ENCODE measurements around the gene LONP2. TPM values are rescaled to one million over a fixed set of nuclear protein-coding genes. Genes with fewer than 3 reads are reported as not detected.

The LONP2 gene
- total and polyA plus RNA-seq, 2 experiments from 2014 or later = 42.5 to 48.1 TPM

DNA sequence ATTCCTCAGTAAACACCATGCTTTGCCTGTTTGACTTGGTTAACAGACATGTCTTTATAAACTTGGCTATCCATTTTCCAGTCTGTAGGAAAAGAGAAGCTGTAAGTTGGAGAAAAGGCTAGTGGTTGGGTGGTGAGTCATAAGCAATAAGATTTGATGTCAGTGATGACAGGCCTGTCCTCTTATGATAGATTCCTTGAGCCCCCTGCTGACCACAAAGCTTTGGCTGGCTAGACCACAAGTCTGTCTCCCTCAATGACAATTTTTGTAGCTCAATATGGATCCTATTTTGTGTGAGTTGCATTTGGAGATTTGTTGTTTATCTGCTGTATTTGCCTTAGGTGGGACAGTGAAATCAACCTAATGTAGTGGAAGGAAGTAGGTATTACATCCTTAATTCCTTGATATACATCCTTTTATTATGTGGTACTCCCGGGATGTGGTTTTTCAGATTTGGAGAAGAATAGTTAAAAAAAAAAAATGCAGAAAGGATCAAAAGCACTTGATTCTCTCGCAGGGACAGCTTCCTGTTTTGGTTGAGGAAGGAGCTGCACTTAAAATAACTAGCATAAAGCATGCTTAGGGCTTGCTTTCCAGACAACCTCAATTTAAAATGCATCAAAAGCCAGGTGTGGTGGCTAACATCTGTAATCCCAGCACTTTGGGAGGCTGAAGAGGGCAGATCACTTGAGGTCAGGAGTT lies 73.7 kb downstream of the LONP2 start:
- Histone ChIP-seq H3K27me3 (no peaks in the 10 kb centered on the region), H3K27ac (no peak overlapping the region), H3K36me3 (no peaks in the 10 kb centered on the region), H3K9me3 (ENCODE audit: low read depth) (no peaks in the 10 kb centered on the region), H3K4me1 (ENCODE audit: low read depth) (no peaks in the 10 kb centered on the region), H3K4me3 (no peak overlapping the region)
- TF ChIP-seq, protein P1, sequence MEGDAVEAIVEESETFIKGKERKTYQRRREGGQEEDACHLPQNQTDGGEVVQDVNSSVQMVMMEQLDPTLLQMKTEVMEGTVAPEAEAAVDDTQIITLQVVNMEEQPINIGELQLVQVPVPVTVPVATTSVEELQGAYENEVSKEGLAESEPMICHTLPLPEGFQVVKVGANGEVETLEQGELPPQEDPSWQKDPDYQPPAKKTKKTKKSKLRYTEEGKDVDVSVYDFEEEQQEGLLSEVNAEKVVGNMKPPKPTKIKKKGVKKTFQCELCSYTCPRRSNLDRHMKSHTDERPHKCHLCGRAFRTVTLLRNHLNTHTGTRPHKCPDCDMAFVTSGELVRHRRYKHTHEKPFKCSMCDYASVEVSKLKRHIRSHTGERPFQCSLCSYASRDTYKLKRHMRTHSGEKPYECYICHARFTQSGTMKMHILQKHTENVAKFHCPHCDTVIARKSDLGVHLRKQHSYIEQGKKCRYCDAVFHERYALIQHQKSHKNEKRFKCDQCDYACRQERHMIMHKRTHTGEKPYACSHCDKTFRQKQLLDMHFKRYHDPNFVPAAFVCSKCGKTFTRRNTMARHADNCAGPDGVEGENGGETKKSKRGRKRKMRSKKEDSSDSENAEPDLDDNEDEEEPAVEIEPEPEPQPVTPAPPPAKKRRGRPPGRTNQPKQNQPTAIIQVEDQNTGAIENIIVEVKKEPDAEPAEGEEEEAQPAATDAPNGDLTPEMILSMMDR (IDR thresholded peaks at IDR 0.05; ENCODE audit: low read depth, low read length) = no peak
- DNase-seq (ENCODE audit: low read depth in 1 of 2, low spot score in 1 of 2) = peak in 1 of 2 donors; percentile 72

DNA sequence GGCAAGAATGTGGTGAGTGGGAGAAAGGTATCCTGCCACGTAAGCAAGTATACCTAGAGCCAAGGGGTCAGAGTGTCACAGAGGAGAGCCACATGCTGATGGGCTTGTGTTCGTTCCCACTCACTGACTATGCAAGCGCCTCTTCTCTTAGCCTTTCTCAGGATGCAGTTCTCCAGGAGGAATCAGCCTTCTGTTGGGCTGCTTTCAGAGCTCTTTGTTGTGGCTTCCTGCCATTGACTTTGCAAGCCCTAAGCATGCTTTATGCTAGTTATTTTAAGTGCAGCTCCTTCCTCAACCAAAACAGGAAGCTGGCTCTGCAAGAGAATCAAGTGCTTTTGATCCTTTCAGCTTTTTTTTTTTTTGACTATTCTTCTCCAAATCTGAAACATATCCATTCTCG lies 74.5 kb downstream of the LONP2 start:
- H3K27me3 ChIP-seq = no peaks in the 10 kb centered on the region
- TF ChIP-seq, protein P1 (IDR thresholded peaks at IDR 0.05; ENCODE audit: low read depth, low read length) = no peak
- no peaks in the 10 kb centered on the region for H3K9me3 ChIP-seq (ENCODE audit: low read depth)
- DNase-seq (ENCODE audit: low read depth in 1 of 2, low spot score in 1 of 2) = peak in 1 of 2 donors; percentile 62
- H3K4me1 ChIP-seq (ENCODE audit: low read depth) = no peaks in the 10 kb centered on the region
- H3K27ac ChIP-seq = no peak overlapping the region
- H3K36me3 ChIP-seq = no peaks in the 10 kb centered on the region
- H3K4me3 ChIP-seq = no peak overlapping the region

DNA sequence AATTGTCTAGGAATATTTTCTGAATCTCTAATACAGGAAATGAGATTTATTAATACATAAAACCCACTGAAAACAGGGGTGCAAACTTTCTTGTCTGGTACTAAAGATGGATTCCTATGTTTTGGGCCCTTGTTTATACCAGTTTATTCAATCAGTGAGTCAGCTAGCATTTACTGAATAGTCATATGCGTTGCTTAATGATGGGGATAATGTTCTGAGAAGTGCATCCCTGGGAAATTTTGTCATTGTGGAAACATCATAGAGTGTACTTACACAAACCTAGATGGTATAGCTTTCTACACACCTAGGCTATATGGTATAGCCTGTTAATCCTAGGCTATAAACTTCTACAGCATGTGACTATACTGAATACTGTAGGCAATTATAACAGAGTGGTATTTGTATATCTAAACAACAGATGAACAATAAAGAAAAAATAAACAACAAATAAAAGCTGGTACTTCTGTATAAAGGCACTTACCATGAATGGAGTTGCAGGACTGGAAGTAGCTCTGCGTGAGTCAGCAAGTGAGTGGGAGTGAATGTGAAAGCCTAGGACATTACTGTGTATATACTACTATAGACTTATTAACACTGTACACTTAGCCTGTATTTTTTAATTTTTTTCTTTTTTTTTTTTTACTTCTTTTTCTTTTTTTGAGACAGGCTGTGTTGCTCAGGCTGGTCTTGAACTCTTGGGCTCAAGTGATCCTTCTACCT lies 77.4 kb downstream of the LONP2 start:
- Histone ChIP-seq H3K27ac (no peak overlapping the region), H3K36me3 (no peaks in the 10 kb centered on the region), H3K4me1 (ENCODE audit: low read depth) (no peaks in the 10 kb centered on the region), H3K9me3 (ENCODE audit: low read depth) (no peaks in the 10 kb centered on the region), H3K27me3 (no peaks in the 10 kb centered on the region), H3K4me3 (no peak overlapping the region)
- DNase-seq (ENCODE audit: low read depth in 1 of 2, low spot score in 1 of 2) = peak in 1 of 2 donors; percentile 56
- TF ChIP-seq, protein P1 (IDR thresholded peaks at IDR 0.05; ENCODE audit: low read depth, low read length) = no peak

- Histone ChIP-seq H3K27ac (no peak overlapping the region), H3K27me3 (no peaks in the 10 kb centered on the region), H3K9me3 (ENCODE audit: low read depth) (no peaks in the 10 kb centered on the region), H3K4me1 (ENCODE audit: low read depth) (no peaks in the 10 kb centered on the region), H3K4me3 (no peak overlapping the region), H3K36me3 (no peaks in the 10 kb centered on the region)
- no peak for DNase-seq (ENCODE audit: low read depth in 1 of 2, low spot score in 1 of 2)
- TF ChIP-seq, protein P1 (IDR thresholded peaks at IDR 0.05; ENCODE audit: low read depth, low read length) = no peak
These were observed 80.0 kb downstream of the LONP2 start for GRCh38 chr16:48323783-48324775.

DNA sequence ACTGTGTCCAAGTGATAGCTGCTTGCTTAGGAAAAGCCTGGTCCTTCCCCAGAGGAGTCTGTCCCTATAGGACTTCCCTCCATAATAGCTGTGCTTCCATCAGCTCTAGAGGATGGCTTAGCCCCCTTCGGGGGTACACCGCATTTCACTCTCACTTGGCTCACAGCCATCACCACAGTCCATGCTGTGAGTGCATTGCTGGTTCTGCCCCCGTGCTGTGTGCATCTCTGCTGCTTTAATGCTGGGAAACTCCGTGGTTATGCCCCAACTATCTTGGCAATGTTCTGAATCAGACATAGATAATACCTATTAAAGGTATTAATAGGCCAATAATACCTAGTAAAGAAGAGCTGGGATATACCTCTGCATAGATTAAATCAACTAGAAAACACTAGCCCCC lies 82.8 kb downstream of the LONP2 start:
- Histone ChIP-seq H3K27ac (no peak overlapping the region), H3K36me3 (no peaks in the 10 kb centered on the region), H3K27me3 (no peaks in the 10 kb centered on the region), H3K9me3 (ENCODE audit: low read depth) (no peaks in the 10 kb centered on the region), H3K4me3 (no peak overlapping the region), H3K4me1 (ENCODE audit: low read depth) (no peaks in the 10 kb centered on the region)
- no peak for DNase-seq (ENCODE audit: low read depth in 1 of 2, low spot score in 1 of 2)
- TF ChIP-seq, protein P1 (IDR thresholded peaks at IDR 0.05; ENCODE audit: low read depth, low read length) = no peak

All from cardiac muscle cell (in vitro differentiated cells and primary cell).